GM12873 (cell line): ENCODE data around the gene TSC1.

Experiments
- CTCF ChIP-seq: IDR thresholded peaks from 2 replicates; pipeline ENCODE4 v1.5.1; 2012; ENCODE audit warnings: low read depth, mild to moderate bottlenecking, moderate library complexity, low read length, control low read depth; ENCODE audit not compliant: insufficient read depth; ENCODE audit errors: missing control alignments

The TSC1 gene

DNA sequence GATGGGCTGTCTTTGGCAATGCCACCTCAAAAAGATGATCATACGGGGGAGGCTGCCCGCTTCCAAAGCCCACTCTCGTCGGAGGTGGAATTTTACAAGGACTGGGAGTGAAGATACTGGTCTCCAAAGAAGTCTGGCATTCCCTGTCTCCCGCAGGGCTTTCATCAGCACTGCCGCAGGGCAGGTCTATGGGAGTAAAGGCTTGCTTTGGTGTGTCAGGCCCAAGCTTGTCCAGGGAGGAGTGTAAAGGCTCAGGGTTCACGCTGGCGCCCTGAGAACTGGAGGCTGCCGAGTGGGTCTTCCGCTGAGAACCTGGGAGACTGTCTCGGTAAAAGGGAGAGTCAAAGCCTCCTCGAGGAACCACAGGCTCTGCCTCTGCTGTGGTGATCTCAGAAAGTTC, 38.7 kb downstream of the TSC1 start:
- no peak for TF ChIP-seq CTCF

GRCh38 chr9:132903574-132904492, 40.6 kb downstream of the TSC1 start:
- TF ChIP-seq CTCF: no peak

DNA sequence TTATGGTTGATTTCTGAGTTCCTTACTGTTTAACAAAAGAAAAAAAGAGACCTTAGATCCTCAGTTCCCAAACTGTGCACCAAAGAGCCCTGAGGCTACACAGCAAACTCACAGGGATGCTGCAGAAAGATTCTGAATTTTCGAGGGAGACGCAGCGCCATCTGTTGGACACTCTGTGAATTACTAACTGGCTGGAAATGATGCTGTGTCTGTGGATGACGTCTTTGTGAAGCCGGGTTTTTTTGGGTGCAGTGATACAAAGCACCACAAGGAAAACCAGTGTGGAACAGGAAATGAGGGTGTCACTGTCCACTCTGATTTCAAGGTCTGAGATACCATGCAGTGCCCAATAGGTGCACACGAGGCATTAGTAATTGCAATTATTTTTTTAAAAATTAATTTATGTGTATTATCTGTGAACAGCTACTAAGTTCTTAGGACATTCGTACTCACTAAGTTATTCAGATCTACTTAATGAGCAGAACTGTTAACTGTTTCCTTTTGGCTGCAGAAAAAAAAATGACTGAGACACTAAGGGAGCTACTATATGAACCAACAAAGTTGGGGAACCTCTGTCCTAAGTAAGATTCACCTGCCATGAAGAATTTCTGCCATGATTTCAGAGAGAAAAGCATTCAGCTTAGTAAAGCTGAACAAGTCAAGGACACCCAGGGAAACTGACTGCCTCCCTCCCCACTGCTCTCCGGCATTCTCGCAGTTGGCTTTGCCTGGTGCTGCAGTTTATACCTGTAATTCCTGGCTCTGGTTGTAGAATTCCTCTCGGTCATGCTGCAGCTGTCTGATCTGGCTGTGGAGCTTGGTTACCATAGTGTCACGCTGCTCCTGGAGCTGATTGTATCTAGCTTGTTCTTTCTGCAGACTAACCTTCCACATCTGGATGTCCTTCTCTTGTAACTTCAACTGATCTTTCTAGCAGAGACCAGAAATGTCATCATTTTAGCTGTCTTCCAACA, 42.3 kb downstream of the TSC1 start:
- TF ChIP-seq CTCF: peak; percentile 85

DNA sequence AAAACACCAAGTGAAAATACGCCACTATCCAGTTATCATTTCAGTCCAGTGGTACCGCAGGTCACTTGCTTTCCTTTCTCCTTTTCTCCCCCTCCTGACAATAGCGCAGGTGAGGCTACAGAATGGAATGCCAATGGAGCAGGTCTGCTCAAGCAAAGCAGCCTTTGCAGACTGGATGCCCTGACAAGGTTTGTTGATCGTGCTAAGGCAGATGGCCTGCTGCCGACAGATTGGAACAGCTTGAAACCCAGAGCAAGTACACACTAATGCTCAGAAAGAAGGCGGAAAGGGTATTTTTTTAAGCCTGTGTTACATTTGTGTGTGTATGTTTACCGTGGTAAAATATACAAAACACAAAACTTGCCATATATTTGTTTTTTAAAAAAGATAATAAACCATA, 46.4 kb downstream of the TSC1 start:
- no peak for TF ChIP-seq CTCF

DNA sequence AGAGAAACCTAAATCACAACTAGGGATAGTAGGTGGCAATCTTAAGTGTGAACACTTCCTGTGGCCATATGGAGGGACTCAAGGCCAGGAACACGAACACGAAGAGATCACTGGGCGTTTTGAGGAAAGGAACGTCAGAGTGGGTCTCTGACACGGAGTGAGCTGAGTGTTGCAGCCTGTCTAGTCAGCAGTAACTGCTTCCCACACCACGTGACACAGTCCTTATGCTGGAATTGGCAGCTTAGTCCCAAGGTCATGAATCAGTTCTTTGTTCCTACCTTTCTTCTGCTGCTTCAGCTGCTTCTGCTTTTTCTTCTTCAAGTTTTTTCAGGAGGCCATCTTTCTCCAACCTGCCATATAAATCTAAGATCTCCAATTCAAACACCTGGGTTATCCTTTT, 47.5 kb downstream of the TSC1 start:
- TF ChIP-seq CTCF: no peak

DNA sequence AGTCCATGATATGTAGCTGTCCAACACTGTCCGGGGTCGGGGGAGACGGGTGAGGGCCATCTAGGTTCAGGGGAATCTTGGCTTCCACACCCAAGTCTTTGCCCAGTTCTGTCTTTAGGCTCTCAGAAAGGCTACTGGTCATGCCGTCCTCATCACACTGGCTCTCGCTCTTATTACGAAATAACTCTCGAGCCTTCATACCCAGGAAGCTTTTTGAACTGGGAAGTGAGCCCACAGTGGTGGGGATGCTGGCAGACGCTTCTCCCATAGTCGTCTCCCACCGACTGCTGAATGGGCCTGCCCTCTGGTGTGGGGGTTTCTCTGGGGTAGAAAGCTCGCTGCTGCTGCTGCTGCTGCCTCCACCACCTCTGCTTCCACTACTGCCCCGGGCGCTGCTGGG, 48.2 kb downstream of the TSC1 start:
- TF ChIP-seq CTCF: no peak
